Right forelimb (tissue), 1 donor: ENCODE data around the gene ZC3H12A.

Experiments used
- DNase-seq: peaks from one replicate; pipeline ENCODE4 v3.0.0-alpha.2; 2018

The ZC3H12A gene

DNA sequence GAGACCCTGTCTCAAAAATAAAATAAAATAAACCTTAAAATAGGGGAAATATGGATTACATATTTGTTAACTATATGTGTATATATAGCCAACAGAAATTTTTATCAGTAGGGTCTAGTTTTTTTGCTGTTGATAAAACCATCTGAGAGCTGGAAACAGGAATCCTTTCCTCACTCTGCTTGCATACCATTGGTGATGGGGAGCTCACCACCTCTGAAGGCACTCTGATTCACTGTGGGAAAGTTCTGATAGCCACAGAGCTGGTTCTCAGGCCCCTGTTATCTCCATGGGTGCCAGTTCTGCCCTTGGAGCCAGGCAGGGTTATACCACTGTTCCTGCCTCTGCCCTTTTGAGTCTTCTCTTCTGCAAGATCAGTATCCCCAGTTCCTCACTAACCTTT, 17.8 kb upstream of the ZC3H12A start:
- DNase-seq: no peak

DNA sequence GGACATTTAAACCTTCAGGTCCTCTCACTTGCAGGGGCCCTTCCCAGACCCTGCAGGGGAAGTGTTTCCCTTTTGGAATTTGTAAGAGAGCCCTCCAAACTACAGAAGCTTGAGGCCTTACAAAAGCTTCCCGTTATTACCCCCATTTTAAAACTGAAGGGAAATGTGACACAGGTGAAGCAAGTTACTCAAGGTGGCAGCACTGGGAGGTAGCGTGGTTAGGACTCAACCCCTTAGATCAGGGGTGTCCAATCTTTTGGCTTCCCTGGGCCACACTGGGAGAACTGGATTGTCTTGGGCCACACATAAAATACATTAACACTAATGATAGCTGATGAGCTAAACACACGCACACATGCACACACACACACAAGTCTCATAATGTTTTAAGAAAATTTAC, 15.8 kb upstream of the ZC3H12A start:
- DNase-seq: no peak

DNA sequence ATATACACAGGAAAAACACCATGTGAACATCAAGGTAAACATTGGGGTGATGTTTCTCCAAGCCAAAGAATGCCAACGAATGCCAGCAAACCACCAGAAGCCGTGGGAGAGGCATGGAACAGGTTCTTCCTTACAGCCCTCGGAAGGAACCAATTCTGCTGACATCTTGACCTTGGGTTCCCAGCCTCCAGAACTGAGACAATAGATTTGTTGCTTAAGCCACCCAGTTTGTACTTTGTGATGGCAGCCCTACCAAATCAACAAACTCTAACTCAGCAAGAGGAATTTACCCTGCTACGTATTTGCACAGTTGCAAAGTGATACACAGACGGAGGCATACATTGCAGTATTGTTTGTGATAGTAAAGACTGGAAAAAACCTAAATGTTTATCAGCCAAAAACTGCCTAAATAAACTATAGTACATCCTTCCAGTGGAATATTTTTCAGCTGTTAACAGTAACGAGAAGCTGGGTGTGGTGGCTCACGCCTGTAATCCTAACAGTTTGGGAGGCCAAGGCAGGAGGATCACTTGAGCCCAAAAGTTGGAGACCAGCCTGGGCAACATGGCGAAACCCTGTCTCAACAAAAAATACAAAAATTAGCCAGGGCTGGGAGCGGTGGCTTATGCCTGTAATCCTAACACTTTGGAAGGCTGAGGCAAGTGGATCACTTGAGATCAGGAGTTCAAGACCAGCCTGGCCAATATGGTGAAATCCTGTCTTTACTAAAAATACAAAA, 12.5 kb upstream of the ZC3H12A start:
- DNase-seq: no peak

DNA sequence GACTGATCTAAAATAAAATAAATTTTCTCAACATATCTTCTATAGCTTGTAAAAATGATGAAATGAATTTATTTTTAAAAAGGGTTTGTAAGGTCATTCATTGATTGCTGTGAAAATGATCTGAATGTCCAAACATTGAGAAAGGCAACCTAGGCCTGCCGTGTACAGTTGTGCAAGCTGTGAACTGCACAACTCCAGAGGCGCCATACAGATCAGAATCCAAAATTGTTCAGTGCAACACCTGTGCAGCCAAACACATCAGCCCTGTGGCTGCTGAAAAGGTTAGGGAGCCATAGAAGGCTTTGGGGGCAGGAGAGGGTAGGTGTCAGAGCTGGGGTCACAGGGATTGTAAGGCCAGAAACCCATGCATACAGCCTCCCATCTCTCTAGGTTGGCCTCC, 9.9 kb upstream of the ZC3H12A start:
- DNase-seq: no peak

DNA sequence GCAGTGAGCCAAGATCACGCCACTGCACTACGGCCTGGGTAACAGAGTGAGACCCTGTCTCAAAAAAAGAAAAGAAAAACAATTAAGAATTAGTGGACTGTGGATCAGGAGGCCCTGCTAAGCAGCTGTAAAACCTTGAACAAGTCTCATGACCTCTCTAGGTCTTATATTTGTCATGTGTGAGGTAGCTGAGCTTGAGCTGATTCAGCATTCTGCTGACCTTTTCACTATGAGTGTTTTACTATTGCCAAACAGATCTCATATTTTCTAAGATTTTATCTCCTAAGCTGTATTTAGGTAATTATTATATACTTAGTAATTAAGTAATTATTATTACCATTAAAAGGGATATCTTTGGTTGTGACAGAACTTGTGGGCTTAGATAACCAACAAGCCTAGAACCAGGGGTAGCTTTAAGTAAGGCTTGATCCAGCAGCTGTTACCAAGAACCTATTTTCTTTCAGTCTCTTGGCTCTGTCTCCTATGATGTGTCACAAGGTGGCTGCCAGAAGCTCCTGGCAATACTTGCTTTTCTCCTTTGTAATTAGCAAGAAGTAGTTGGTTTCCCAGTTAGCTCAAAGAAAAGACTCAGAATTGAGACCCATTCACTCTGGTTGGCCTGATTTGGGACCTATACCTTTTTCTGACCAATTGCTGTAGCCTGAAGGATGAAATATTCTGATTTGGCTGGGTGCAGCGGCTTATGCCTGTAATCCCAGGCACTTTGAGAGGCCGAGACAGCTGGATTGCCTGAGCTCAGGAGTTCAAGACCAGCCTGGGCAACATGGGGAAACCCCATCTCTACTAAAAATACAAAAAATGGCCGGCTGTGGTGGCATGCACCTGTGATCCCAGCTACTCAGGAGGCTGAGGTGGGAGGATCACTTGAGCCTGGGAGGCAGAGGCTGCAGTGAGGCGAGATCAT, 8.5 kb upstream of the ZC3H12A start:
- no peak for DNase-seq

DNA sequence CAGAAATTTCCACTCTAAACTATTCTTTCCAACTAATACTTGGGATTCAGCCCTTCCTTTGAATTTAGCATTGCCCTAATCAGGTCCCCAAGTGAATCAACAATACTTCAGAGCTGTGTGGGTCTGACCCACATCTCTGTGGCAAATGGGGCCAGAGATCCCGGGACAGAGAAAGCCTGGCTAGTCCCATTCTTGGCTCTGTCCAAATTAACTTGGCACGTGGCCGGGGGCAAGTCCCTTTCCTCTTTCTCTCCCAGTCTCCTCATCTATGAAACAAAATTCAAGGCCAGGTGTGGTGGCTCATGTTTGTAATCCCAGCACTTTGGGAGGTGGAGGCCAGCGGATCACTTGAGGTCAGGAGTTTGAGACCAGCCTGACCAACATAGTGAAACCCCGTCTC, 6.3 kb upstream of the ZC3H12A start:
- DNase-seq: no peak

DNA sequence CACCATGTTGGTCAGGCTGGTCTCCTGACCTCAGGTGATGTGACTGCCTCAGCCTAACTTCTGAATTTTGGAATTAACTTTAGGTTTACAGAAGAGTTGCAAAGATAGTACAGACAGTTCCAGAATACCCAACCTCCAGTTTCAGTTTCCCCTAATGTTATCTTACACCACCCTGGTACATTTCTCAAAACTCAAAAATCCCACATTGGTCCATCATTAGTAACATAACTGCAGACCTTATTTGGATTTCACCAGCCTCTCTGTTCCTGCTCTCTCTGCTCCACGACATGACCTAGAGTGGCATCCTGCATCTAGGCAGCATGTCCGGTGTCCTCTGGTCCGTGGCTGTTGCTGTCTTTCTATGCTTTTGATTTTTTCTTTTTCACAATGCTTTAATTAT, 5.0 kb upstream of the ZC3H12A start:
- DNase-seq: no peak

DNA sequence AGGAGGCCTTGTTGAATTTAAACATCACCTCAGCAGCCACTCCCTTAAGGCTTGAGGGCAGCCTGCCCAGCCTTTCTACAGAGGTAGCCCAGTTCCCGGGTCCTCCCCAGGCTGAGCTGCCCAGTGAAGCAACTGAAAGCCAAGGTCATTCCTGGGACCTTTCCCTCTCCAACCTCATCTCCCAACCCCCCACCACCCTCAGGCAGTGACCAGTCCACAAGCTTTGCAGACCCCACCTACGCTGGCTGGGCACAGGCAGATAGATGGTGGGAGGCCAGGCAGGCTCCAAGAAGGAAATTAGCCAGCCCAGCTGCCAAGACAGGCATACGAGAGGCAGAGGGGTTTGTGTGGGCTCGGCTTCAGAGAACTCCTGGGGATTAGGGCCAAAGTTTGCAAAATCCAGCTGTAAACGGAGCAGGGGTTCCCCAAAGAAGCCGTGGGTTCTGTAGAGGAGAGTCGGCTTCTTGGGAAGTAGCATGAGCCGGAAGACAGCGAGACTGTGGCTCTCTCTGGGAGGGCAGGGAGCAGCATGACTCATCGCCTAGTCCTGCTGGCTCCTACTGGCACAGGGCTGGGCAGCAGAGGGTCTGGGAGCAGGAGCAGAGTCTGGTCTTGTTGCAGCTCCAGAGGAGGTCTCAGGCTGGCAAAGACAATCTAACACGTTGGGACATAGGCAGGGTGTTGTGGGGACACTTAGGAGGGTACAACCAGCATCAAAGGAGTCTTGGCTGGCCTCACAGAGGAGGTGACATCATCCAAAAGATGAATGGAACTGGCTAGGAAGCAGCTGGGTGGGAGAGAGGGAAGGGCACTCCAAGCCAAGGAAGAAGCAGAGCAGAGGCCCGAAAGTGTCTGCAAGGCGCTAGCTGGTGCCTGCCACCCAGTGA, 2.8 kb upstream of the ZC3H12A start:
- no peak for DNase-seq

DNA sequence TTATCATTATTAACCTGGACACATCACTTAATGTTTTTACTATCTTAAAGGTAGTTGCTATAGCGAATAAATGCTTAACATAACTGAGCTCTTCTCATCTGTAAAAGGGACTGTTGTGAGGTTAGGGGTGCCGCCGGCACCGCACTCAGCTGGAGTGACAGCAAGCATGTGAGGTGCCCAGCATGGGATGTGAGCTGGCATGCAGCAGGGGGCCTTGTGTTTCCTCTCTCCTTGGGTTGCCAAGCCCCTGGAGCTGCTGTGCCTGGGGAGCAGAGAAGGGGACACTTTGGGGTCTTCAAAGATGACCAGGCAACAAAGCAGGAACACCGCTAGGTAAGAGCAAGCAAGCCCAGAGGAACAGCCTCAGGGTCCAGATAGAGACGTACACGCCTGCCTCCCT, 2.1 kb upstream of the ZC3H12A start:
- DNase-seq: no peak

DNA sequence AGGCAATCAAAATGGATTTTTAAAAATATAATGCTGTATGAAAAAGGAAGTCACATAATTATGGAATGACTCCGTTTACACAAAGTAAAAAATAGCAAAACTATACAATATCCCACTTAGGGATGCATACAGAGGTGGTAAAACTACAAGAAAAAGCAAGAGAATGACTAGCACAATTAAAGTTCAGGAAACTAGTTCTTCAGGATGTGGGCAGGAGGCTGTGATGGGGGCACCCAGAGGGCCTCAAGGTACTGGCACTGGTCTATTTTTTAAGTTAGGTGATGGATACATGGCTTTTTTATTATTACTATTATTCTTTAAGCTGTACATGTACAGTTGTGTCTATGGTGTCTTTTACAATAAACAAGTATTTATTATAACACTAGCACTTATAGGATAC, 1.4 kb upstream of the ZC3H12A start:
- DNase-seq: no peak

DNA sequence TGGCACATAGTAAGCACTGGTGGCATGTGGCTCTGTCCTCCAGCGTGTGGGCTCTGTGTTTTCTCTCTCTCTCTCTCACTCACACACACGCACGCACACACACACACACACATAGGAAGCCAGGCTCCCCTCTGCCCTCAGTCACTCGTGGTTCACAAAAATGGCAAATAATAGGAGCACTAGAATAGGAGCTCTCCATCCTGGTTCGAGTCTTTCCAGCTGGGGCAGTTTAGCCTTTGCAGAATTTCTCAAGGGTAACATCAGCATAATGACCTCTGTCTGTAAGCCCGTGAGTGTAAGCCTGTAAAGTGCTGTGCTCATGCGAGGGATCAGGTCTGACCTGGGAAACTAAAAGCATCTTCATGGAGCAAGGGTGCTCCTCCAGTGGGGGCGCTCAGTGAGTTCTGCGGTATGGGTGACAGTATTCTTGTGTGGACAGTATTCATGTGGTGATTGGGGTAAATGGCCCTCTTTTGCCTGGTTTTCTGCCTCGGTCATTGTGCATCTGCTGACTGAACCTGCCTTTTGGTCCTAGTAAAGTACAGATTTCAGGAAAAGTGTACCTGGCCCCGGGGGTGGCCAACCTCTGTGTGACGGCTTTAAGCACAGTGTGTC, 842 bp upstream of the ZC3H12A start:
- no peak for DNase-seq

DNA sequence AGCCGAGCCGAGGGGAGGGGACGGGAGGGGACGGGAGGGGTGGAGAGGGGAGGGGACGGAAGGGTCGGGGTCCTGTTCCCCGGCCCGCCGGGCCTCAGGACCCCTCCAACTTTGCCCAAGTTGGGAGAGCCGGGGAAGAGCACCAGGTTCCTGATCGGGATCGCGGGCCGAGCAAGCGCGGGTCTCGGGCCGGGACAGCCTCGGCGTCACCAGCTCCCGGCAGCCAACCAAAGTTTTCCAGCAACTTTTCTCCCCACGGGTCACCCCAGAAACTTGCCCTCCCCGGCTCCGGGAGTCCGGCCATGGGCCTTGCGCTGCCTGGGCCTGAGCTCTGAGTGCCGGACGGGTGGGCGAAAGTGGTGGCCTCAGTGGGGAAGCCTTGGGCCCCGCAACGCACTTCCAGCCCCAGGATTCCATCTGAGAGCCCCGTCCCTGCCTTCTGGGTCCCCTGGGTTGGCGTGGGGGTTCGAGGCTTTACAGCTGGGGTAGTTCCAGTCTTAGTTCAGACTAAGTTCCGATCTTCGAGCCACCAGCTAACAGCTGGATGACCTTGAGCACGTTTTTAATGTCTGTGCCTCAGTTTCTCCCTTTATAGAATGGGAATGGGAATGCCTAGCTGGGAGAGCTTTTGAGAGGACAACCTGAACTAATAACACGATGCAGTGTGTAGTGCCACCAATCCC, 458 bp downstream of the ZC3H12A start:
- no peak for DNase-seq

DNA sequence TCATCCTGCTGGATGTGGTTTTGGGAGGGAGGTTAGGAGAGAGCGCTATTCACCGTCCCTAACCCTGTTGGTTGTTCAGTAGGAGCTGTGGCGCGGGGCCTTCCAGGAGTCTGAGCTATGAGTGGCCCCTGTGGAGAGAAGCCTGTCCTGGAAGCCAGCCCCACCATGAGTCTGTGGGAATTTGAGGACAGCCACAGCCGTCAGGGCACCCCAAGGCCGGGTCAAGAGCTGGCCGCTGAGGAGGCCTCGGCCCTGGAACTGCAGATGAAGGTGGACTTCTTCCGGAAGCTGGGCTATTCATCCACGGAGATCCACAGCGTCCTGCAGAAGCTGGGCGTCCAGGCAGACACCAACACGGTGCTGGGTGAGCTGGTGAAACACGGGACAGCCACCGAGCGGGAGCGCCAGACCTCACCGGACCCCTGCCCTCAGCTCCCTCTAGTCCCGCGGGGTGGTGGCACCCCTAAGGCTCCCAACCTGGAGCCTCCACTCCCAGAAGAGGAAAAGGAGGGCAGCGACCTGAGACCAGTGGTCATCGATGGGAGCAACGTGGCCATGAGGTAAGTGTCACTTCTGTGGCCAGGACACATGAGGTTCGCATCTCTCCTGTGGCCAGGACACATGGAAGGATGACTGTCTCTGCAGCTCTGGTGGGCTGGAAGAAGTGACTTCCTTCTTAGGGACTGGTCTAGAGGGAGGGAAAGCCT, 1.2 kb downstream of the ZC3H12A start:
- no peak for DNase-seq

DNA sequence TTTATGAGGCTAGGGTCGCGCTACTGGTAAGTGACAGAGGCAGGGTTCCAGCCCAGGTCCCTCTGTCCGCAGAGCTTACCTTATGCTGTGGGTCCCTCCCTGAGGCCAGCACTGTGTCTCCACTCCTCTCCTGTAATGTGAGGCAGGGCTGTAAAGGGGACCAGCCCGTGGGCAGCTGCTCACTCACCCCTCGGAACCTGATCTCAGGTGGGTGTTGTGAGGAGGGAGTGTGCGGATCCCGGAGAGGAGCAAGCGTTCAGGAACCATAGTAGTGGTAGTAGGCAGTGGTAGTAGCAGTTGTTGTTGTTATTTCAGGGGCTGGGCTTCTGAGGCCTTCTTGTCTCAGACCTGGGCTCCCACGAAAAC, 1.7 kb downstream of the ZC3H12A start:
- DNase-seq: no peak

DNA sequence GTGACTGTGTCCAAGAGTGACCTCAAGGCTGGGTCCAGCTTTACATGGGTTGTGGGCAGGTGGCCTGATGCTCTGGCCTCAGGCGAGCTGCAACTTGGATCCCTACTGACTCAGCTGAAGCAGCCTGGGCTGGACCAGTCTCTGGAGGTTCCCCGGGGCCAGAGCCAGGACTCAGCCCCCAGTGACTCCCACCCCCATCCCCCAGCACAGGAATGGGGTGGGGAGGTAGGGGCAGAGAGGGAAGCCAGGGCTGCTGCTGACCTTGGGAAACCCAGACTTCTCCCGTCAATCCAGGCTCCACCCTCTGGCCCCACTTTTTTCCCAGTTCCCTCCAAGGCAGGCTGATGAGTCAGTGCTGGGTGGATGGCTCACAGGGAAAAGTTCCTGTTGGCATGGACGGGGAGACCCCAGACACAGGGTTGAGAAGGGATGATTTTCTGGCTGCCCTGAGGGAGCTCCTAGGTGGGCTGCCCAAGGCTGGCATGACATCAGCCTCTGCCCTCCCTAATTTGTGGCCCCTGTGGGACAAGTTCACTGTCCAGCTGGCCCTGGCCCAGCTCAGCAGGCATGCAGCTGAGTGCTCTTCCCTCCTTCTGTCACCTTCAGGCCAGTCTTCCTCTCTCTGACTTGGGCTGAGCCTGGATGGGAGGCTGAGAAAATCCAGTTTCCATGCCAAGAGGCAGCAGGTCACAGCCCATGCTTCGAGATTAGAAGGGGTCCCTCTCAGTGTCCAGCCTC, 2.2 kb downstream of the ZC3H12A start:
- DNase-seq: no peak

DNA sequence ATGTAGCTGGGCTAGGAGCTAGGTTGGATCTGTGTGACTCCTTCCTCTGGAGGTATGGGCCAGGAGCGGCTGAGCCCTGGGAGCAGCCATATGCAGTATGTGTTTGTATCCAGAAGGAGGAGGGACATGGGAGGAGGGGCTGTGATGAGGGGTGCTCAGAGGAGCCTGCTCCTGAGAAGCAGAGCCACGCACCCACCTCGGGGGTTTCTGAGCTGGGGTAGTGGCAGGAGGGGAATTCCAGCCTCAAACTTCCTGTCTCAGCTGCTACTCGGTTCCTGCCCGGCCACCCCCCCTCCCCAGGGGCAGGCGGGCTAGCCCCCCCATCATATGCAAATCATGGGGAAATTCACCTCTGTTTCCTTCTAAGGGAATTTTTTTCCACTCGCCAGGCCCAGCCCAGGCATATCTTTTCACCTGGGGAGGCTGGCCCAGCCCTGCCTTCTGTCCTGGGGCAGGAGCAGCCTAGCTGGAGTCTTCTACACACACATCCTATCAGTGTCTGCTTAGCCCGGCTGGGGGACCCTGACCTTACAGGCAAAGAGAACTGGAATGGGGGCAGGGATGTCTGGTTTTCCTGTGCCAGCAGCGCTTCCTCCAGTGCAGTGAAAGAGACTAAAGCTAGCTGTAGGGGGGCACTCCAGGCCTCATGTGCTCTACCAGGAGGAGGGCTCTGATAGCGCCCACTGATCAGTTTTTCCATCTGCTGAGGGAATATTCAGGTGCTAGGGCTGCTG, 3.0 kb downstream of the ZC3H12A start:
- DNase-seq: no peak

DNA sequence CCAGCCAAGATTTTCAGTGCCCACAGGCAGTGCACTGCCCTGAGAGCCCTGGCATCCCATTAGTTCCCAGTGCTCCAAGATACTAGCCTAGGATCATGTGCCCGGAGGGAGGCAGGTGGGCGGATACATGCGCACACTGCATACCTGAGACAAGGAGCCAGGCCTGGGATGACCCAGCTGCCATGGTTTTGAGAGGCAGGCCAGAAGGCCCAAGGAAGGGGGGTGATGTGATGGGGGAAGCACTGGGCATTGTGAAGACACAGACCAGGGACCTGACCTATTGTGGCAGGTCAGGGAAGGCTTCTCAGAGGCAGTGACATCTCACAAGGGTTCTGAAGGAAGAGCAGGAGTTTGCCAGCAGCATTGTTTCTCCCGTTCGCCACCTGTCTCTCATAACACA, 3.6 kb downstream of the ZC3H12A start:
- DNase-seq: no peak

DNA sequence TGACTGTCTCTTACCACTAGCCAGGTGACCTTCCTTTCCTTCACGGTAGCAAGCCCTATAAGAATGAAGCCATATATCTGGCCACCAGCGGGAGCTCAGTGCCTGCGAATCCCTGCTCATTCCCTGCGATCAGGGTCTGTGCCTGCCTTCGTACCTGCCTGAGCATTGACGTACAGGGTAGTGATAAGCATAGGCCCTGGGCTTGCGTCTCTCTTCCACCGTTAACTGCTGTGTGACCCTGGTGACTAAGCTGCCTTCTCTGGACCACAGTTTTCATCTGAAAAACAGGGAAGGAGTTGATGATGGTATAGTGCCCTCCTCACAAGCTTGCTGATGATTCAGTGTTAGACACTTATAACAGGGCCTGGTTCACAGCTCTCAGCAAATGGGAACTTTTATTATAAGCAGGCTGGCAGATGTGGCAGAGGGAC, 4.1 kb downstream of the ZC3H12A start:
- DNase-seq: no peak

DNA sequence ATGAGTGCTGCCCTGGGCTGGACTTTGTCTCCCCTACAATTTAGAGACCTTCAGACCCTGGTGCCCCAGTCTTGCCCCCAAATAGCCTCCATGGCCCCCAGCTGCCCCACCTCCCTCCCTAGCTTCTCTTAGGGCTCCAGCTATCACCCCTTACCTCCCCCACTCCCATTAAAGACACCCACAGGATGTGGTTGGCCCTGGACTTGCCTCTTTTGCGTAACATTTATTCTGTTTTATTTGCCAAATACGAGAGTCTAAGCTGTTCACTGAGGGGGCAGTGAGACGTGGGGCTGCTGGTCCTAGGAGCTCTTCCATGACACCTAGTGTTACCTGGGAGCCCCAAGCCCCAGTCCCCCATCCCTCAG, 4.5 kb downstream of the ZC3H12A start:
- DNase-seq: no peak
